Mucosa of rectum (tissue), 2 donors: ENCODE data around the gene TALDO1.

Experiments
- H3K27ac ChIP-seq, 2 donors: one replicate each; pipeline ENCODE4 v1.7.0; 2013; ENCODE audit warnings: inconsistent platforms in 2 of 2, low read depth in 2 of 2, low read length in 2 of 2
- H3K27me3 ChIP-seq, 2 donors: one replicate each; pipeline ENCODE4 v1.7.0; 2013; ENCODE audit warnings: low read length in 2 of 2; ENCODE audit not compliant: control insufficient read depth in 2 of 2, insufficient read depth in 2 of 2
- H3K36me3 ChIP-seq, 2 donors: one replicate each; pipeline ENCODE4 v1.7.0; 2013; ENCODE audit warnings: low read length in 2 of 2; ENCODE audit not compliant: control insufficient read depth in 2 of 2, insufficient read depth in 2 of 2
- H3K4me1 ChIP-seq, 2 donors: one replicate each; pipeline ENCODE4 v1.7.0; 2013; ENCODE audit warnings: low read length in 2 of 2, mild to moderate bottlenecking in 1 of 2; ENCODE audit not compliant: control insufficient read depth in 2 of 2, insufficient read depth in 2 of 2
- H3K4me3 ChIP-seq, 2 donors: one replicate each; pipeline ENCODE4 v1.7.0; 2013; ENCODE audit warnings: low read length in 2 of 2
- H3K9ac ChIP-seq, 2 donors: one replicate each; pipeline ENCODE4 v1.7.0; 2013; ENCODE audit warnings: low read length in 2 of 2, low read depth in 1 of 2, mild to moderate bottlenecking in 1 of 2
- H3K9me3 ChIP-seq, 2 donors: one replicate each; pipeline ENCODE4 v1.7.0; 2013; ENCODE audit warnings: low read length in 2 of 2; ENCODE audit not compliant: control insufficient read depth in 2 of 2
- donor health status: healthy.
- donor health status: Normal muscosa, but diverticular disease.

TALDO1 gene

DNA sequence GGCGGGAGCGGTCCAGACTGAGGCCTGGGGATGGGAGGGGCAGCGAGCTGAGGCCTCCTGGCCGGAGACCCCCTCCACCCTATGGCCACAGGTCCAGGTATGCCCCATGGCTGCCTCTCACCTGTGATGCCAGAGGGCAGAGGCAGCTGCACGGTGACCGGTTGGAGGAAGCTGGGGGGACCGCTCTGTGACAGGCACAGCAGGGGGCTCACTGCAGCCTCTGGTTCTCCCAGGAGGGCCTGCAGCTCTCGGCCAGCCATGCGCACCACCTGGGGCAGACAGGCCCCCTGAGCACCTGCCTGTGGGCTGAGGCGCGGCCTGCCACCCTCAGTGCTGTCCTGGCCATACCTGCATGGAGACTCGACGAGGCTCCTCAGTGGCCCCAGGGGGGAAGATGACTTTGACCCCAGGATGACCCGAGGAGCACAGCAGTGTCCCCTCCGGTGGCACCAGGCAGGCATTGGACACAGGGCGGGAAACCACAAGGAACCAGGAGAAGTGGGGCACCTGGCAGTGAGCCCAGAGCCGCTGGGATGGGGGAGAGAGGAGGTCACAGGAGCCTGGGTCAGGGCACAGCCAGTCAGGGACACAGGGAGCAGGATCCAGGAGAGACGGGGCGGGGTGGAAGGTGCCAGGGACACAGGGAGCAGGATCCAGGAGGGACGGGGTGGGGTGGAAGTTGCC is 54.0 kb downstream of the TALDO1 start:
- peaks cover 24 to 33% of the 10 kb centered on the region in 2 donors for H3K4me1 ChIP-seq
- H3K9me3 ChIP-seq, result no peaks in the 10 kb centered on the region
- H3K4me3 ChIP-seq, result no peak overlapping the region
- no peak overlapping the region for H3K27ac ChIP-seq
- no peak overlapping the region for H3K9ac ChIP-seq
- peaks cover 0 to 2% of the 10 kb centered on the region in 2 donors for H3K36me3 ChIP-seq
- no peaks in the 10 kb centered on the region for H3K27me3 ChIP-seq

GRCh38 chr11:802018-802617 is 54.9 kb downstream of the TALDO1 start:
- Histone ChIP-seq H3K27me3 (no peaks in the 10 kb centered on the region), H3K4me1 (peaks cover 16 to 24% of the 10 kb centered on the region in 2 donors), H3K9me3 (no peaks in the 10 kb centered on the region), H3K36me3 (peaks cover 0 to 2% of the 10 kb centered on the region in 2 donors), H3K4me3 (no peak overlapping the region), H3K27ac (no peak overlapping the region), H3K9ac (no peak overlapping the region)

- Histone ChIP-seq H3K27ac (no peak overlapping the region), H3K9ac (no peak overlapping the region), H3K9me3 (no peaks in the 10 kb centered on the region), H3K4me3 (no peak overlapping the region), H3K27me3 (no peaks in the 10 kb centered on the region), H3K36me3 (peaks cover 0 to 2% of the 10 kb centered on the region in 2 donors), H3K4me1 (peaks cover 10 to 18% of the 10 kb centered on the region in 2 donors)
These were observed 55.6 kb downstream of the TALDO1 start for GRCh38 chr11:802693-803466.

DNA sequence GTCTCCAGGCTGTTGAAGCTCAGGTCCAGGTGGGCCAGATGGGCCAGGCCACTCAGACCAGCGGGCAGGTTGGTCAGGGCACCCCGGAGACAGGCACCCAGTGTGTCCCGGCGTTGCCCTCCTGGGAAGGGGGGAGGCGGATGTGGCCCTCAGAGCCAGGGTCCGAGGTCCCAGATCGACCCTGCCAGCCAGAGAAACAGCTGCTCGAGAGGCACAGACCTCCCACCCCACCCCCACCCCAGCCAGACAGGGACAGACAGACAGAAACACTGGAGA is 56.1 kb downstream of the TALDO1 start:
- Histone ChIP-seq H3K4me1 (peaks cover 12 to 20% of the 10 kb centered on the region in 2 donors), H3K36me3 (peaks cover 0 to 2% of the 10 kb centered on the region in 2 donors), H3K27me3 (no peaks in the 10 kb centered on the region), H3K27ac (no peak overlapping the region), H3K4me3 (no peak overlapping the region), H3K9ac (no peak overlapping the region), H3K9me3 (no peaks in the 10 kb centered on the region)

DNA sequence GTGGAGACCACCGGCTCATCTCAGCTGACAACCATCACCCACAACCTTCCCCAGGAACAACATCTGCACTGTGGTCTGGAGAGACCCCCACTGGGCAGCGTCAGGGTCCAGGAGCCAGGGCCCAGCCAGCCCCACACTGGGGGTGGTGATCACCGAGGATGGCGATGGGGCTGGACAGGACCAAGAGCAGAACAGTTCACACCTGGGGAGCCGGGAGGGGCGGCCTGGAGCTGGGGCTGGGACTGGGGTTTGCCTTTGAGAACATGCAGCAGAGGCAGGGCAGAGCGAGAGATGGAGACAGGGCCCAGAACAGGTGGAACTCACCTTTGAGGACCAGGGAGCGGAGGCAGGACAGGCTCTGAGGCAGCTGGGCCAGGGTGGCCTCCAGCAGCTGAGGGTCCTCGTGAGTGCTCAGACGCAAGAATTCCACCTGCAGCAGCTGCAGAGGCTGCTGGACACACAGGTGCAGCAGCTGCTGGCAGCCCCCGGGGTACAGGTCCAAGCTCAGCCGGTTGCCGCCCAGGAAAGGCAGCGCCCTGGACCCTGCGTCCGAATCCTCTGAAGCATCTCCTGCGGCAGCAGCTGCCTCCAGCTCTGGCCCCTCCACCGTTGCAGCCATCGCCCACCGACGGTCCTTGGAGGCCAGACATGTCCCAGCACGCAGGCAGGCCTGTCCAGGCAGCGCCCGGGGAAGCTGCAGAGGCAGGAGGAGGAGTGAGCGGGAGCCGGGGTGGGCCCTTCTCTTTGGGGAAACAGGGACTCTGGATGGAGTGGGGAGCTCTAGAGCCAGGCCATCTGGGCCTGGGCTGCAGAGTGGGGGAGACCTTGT is 56.7 kb downstream of the TALDO1 start:
- Histone ChIP-seq H3K9ac (peak overlapping the region; percentile 32 to 68), H3K4me3 (peak overlapping the region; percentile 52 to 69)

GRCh38 chr11:804599-804964 is 57.3 kb downstream of the TALDO1 start:
- H3K9me3 ChIP-seq, result no peaks in the 10 kb centered on the region
- no peaks in the 10 kb centered on the region for H3K27me3 ChIP-seq
- H3K36me3 ChIP-seq, result peaks cover 0 to 2% of the 10 kb centered on the region in 2 donors
- peak overlapping the region; percentile 52 to 69 for H3K4me3 ChIP-seq
- H3K27ac ChIP-seq, result peak overlapping the region; percentile 84 to 91
- peaks cover 17 to 26% of the 10 kb centered on the region in 2 donors for H3K4me1 ChIP-seq
- H3K9ac ChIP-seq, result peak overlapping the region; percentile 32 to 68

More for the DNA sequence above, 56.7 kb downstream of the TALDO1 start:
- H3K27me3 ChIP-seq, result no peaks in the 10 kb centered on the region
- H3K4me1 ChIP-seq, result peaks cover 17 to 25% of the 10 kb centered on the region in 2 donors
- H3K27ac ChIP-seq, result no peak overlapping the region
- no peaks in the 10 kb centered on the region for H3K9me3 ChIP-seq
- peaks cover 0 to 2% of the 10 kb centered on the region in 2 donors for H3K36me3 ChIP-seq

DNA sequence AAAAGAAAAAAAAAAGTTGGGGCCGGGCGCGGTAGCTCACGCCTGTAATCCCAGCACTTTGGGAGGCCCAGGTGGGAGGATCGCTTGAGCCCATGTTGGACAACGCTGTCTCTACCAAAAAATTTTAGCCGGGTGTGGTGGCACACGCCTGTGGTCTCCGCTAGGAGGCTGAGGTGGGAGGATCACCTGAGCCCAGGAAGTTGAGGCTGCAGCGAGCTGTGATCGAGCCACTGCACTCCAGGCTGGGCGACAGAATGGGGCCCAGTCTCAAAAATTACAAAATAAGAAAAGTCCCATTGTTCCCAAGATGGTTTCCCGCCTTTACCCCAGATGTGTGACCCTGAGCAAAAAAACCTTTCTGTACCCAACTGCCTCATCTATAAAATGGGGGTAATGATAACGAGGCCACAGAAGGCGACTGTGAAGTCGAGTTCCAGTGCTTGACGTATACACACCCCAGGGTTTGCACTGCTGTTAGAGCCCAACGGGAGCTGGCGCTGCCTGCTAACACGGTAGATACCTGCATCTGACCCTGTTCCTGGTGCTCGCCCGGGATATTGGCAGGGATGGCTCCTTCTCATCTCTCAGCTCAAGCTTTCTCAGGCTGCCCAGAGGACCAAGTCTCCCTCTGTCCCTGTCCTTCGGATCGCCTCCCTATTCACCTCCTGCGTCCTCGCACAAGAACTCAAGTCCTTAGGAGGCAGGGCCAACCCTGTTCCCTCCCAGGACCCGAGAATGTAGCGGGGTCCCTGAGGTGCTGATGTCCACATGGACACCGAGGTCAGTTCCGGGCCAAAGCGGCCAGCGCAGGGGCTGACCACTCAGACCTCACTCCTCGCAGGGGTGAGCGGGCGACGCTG is 61.4 kb downstream of the TALDO1 start:
- no peaks in the 10 kb centered on the region for H3K27me3 ChIP-seq
- H3K4me1 ChIP-seq, result peaks cover 36 to 40% of the 10 kb centered on the region in 2 donors
- H3K9me3 ChIP-seq, result no peaks in the 10 kb centered on the region
- peak overlapping the region; percentile 97 to 100 for H3K9ac ChIP-seq
- H3K27ac ChIP-seq, result peak overlapping the region; percentile 99
- H3K36me3 ChIP-seq, result peaks cover 16 to 26% of the 10 kb centered on the region in 2 donors
- peak overlapping the region; percentile 94 to 96 for H3K4me3 ChIP-seq

- Histone ChIP-seq H3K4me3 (peak within 1 kb of the TSS; percentile 94 to 96), H3K9me3 (no peaks in the 10 kb centered on the region), H3K4me1 (peaks cover 30 to 32% of the 10 kb centered on the region in 2 donors)
These were observed 62.2 kb downstream of the TALDO1 start, which contains the start of gene RPLP2 for GRCh38 chr11:809287-810039. Gene RPLP2 (plus strand): TSS chr11:809967. CDS start chr11:810235, 268 bp downstream.

More at GRCh38 chr11:809287-810039, 62.2 kb downstream of the TALDO1 start, which contains the start of gene RPLP2:
- peaks cover 16 to 29% of the 10 kb centered on the region in 2 donors for H3K36me3 ChIP-seq
- H3K27ac ChIP-seq, result peak within 1 kb of the TSS; percentile 99
- H3K9ac ChIP-seq, result peak within 1 kb of the TSS; percentile 97 to 100
- no peaks in the 10 kb centered on the region for H3K27me3 ChIP-seq
